Cardiac muscle cell (in vitro differentiated cells and primary cell): ENCODE measurements around the gene ANGPT4. TPM values are rescaled to one million over a fixed set of nuclear protein-coding genes. Genes with fewer than 3 reads are reported as not detected.
"Not testable (repeated sequence)": the region's sequence is repeated elsewhere in the genome, so short reads cannot be mapped to it uniquely, and the experiment has no call there.

Experiments
- DNase-seq, 2 donors: peaks; one replicate each; pipeline versions ENCODE4 v3.0.0 to v3.0.0-alpha.2; 2010 to 2017; ENCODE audit warnings: low read depth in 1 of 2, low spot score in 1 of 2
- H3K27ac ChIP-seq: fragments of 200-600 bp; sonication (generic); 2 replicates; pipeline ENCODE4 v1.5.1; 2016
- H3K27me3 ChIP-seq: fragments of 200-600 bp; sonication (generic); 2 replicates; pipeline ENCODE4 v1.6.0; 2016; ENCODE audit warnings: control low read depth
- H3K36me3 ChIP-seq: fragments of 200-600 bp; sonication (generic); 2 replicates; pipeline ENCODE4 v1.5.1; 2016; ENCODE audit warnings: control low read depth
- H3K4me1 ChIP-seq: fragments of 200-600 bp; sonication (generic); 2 replicates; pipeline ENCODE4 v1.8.1; 2017; ENCODE audit warnings: low read depth, mild to moderate bottlenecking, mixed run types
- H3K4me3 ChIP-seq: fragments of 200-600 bp; sonication (generic); 2 replicates; pipeline ENCODE4 v1.5.1; 2016; ENCODE audit warnings: mild to moderate bottlenecking
- H3K9me3 ChIP-seq: fragments of 200-600 bp; sonication (generic); 2 replicates; pipeline ENCODE4 v1.5.1; 2017; ENCODE audit warnings: low read depth, mild to moderate bottlenecking, control low read depth
- CTCF ChIP-seq: IDR thresholded peaks from 2 replicates; pipeline ENCODE4 v1.5.1; 2012; ENCODE audit warnings: low read depth, mild to moderate bottlenecking, low read length
- polyA plus RNA-seq: library from polyadenylated mRNA; unstranded; fragments of >200 nt; fragmentation: Nextera tagmentation; extraction: Ambion mirVana; gene quantifications from 2 replicates; pipeline ENCODE4 v1.2.1, GENCODE V29; 2016
- total RNA-seq: library from RNA; depleted of rRNA; stranded (reverse); fragments of >200 nt; gene quantifications from 2 replicates; pipeline ENCODE4 v1.2.3, GENCODE V29; 2016

Gene ANGPT4
- total and polyA plus RNA-seq, 2 experiments from 2014 or later = 0.15 to 0.80 TPM

DNA sequence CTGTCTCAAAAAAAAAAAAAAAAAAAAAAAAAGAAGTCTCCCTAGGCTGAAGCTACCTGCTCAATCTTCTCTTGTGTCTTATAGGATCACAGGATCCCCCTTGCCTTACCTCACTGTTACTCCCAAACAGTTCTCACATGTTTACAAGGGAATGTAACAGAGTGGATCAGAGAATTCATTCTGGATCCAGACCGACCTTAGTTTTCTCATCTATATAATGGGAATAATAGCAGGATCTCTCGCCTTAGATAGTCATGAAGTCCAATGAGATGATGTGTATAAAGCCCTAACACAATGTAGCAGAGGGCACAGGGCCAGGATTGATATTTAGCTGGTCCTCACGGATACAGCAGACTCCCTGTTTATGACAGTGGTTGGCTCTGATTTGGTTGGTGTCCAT, 84.9 kb downstream of the ANGPT4 start:
- H3K27ac ChIP-seq = no peak overlapping the region
- no peaks in the 10 kb centered on the region for H3K9me3 ChIP-seq
- no peaks in the 10 kb centered on the region for H3K36me3 ChIP-seq
- H3K27me3 ChIP-seq = no peaks in the 10 kb centered on the region
- H3K4me3 ChIP-seq = no peak overlapping the region
- H3K4me1 ChIP-seq = peaks cover 34% of the 10 kb centered on the region
- no peak for TF ChIP-seq CTCF
- DNase-seq = no peak

- no peak for TF ChIP-seq CTCF
- Histone ChIP-seq H3K27me3 (no peaks in the 10 kb centered on the region), H3K36me3 (no peaks in the 10 kb centered on the region), H3K9me3 (no peaks in the 10 kb centered on the region), H3K4me1 (peaks cover 24% of the 10 kb centered on the region), H3K27ac (peak overlapping the region; percentile 7), H3K4me3 (no peak overlapping the region)
- peak in 1 of 2 donors; percentile 85 for DNase-seq
These were observed 86.1 kb downstream of the ANGPT4 start for GRCh38 chr20:830011-830521.

GRCh38 chr20:829551-829950, 86.6 kb downstream of the ANGPT4 start:
- Histone ChIP-seq H3K36me3 (no peaks in the 10 kb centered on the region), H3K27ac (peak overlapping the region; percentile 7), H3K27me3 (no peaks in the 10 kb centered on the region), H3K4me1 (peaks cover 19% of the 10 kb centered on the region), H3K4me3 (no peak overlapping the region), H3K9me3 (no peaks in the 10 kb centered on the region)
- no peak for TF ChIP-seq CTCF
- DNase-seq = peak in 1 of 2 donors; percentile 44

DNA sequence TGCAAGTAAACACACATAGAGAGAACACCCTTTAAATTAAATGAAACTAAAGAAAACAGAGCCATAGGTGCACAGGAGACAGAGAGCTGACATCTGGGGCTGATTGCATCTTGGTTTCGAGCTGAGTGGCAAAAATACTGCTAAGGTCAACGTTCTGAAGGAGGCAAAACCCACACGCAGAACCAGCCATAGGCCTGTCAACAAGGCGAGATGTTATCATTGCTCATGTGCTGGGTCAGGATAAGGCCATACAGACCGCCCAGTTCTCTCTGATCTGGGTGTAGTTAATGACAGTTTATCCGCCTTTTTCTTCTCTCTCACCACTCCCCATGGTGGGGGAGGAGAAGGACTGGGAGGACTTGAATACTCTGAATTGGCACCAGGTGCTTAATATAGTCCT, 87.1 kb downstream of the ANGPT4 start:
- Histone ChIP-seq H3K4me3 (no peak overlapping the region), H3K9me3 (no peaks in the 10 kb centered on the region), H3K27me3 (no peaks in the 10 kb centered on the region), H3K36me3 (no peaks in the 10 kb centered on the region), H3K27ac (peak overlapping the region; percentile 7), H3K4me1 (peaks cover 17% of the 10 kb centered on the region)
- DNase-seq = peak in 1 of 2 donors; percentile 34
- TF ChIP-seq CTCF = no peak

GRCh38 chr20:827981-828380, 88.2 kb downstream of the ANGPT4 start:
- H3K27ac ChIP-seq, DNase-seq, H3K27me3 ChIP-seq, H3K36me3 ChIP-seq, H3K4me3 ChIP-seq, H3K9me3 ChIP-seq: not testable (repeated sequence)
- H3K4me1 ChIP-seq = peaks cover 21% of the 10 kb centered on the region

DNA sequence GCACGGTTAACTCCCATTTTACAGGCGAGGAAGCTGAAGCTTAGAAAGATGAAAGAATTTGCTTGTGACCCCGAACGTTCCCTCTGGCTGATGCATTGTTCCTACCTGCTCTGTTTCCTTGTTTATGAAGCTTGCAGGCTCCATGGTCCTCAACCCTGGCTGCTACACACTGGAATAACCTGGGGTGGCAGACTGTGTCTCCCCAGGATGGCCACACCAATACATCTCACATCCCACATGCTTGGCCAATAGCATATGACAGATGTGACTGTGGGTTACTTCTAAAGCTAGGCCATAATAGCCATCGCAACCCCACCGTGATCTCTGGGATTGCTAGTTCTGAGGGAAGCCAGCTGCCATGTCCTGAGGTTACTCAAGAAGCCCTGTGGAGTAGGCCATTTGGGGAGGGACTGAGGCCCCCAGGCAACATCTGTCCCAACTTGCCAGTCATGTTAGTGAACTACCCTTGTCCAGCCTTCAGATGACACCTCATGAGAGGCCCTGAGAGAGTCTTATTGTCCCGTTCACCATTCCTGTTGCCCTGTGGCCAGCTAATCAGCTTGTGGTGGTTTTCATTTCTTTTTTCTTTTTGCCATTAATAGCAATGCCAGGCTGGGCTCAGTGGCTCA, 89.3 kb downstream of the ANGPT4 start:
- no peaks in the 10 kb centered on the region for H3K9me3 ChIP-seq
- no peak for DNase-seq
- H3K27ac ChIP-seq = no peak overlapping the region
- H3K27me3 ChIP-seq = no peaks in the 10 kb centered on the region
- H3K4me3 ChIP-seq = no peak overlapping the region
- TF ChIP-seq CTCF = no peak
- H3K36me3 ChIP-seq = no peaks in the 10 kb centered on the region
- peaks cover 25% of the 10 kb centered on the region for H3K4me1 ChIP-seq
